ENCODE results near the gene ATP6V0A4. TPM values are rescaled to one million over a fixed set of nuclear protein-coding genes. Genes with fewer than 3 reads are reported as not detected.
"Not testable (repeated sequence)": the region's sequence is repeated elsewhere in the genome, so short reads cannot be mapped to it uniquely, and the experiment has no call there.

ATP6V0A4 gene
- total RNA-seq, 1 donor, result not detected

DNA sequence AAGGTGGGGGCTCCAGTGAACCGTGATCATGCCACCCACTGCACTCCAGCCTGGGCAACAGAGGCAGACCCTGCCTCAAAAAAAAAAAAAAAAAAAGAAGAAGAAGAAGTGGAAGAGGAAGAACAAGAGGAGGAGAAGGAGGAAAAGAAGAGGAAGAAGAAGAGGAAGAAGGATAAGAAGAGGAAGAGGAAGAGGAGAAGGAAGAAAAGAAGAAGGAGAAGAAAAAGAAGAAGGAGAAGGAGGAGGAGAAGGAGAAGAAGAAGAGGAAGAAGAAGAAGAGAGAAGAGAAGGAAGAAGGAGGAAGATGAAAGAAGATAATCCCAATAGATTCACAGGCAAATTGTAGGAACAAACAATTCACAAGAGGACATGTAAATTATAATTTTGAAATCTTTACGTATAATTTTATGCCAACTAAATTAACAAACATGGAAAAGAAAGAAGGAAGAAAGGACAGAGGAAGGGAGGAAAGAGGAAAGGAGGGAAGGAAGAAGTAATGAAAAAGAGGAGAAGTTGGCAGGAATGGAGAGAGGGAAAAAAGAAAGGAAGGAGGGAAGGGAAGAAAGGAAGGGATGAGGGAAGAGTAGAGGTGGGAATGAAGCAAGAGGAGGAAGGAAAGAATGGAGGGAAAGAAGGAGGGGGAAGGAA lies 100.3 kb downstream of the ATP6V0A4 start:
- TF ChIP-seq, protein P1, sequence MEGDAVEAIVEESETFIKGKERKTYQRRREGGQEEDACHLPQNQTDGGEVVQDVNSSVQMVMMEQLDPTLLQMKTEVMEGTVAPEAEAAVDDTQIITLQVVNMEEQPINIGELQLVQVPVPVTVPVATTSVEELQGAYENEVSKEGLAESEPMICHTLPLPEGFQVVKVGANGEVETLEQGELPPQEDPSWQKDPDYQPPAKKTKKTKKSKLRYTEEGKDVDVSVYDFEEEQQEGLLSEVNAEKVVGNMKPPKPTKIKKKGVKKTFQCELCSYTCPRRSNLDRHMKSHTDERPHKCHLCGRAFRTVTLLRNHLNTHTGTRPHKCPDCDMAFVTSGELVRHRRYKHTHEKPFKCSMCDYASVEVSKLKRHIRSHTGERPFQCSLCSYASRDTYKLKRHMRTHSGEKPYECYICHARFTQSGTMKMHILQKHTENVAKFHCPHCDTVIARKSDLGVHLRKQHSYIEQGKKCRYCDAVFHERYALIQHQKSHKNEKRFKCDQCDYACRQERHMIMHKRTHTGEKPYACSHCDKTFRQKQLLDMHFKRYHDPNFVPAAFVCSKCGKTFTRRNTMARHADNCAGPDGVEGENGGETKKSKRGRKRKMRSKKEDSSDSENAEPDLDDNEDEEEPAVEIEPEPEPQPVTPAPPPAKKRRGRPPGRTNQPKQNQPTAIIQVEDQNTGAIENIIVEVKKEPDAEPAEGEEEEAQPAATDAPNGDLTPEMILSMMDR (IDR thresholded peaks at IDR 0.05; ENCODE audit: insufficient read depth, low read length), result no peak
- no peak overlapping the region for H3K4me3 ChIP-seq (ENCODE audit: low read depth, low read length)

DNA sequence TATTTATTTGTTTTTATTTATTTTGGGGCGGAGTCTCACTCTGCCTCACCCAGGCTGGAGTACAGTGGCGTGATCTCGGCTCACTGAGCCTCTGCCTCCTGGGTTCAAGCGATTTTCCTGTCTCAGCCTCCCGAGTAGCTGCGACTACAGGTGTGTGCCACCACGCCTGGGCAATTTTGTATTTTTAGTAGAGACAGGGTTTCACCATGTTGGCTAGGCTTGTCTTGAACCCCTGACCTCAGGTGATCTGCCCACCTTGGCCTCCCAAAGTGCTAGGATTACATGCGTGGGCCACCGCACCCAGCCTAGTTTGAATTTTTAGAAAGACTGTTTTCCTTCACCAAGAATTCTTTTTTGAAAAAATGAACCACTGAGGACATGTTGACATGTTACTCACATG lies 102.2 kb downstream of the ATP6V0A4 start:
- not testable (repeated sequence) for H3K4me3 ChIP-seq (ENCODE audit: low read depth, low read length); DNase-seq (ENCODE audit: low read depth)

More for the DNA sequence above, 100.3 kb downstream of the ATP6V0A4 start:
- no peak for DNase-seq (ENCODE audit: low read depth)

DNA sequence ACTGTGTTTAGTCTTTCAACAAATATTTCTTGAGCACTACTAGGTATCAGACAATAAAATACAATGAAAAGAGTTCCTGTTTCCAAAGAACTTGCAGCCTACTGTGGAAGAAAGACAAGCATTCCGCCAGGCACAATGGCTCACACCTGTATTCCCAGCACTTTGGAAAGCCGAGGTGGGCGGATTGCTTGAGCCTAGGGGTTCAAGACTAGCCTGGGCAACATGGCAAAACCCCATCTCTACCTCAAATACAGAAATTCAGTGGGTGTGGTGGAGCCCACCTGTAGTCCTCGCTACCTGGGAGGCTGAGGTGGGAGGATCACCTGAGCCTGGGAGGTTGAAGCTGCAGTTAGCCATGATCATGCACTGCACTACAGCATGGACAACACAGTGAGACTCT lies 102.9 kb downstream of the ATP6V0A4 start:
- TF ChIP-seq, protein P1 (IDR thresholded peaks at IDR 0.05; ENCODE audit: insufficient read depth, low read length), result no peak
- no peak for DNase-seq (ENCODE audit: low read depth)
- no peak overlapping the region for H3K4me3 ChIP-seq (ENCODE audit: low read depth, low read length)

DNA sequence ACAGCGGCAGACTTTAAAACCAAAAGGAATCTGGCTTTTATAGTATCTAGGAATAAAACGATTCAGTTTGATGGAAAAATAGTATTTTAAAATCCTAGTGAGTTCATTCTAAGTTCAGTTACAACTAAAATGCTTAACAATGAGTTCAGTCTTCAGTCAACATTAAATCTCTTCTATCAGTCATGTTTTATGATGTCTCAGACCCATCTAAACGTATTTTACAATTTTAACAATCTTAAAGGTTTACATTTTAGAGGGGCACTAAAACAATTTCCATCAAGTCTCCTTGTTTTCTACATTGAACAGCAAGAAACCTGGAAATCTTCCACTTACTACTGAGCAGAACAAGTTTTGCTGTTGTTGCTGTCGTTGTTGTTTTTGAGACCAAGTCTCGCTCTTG lies 106.8 kb downstream of the ATP6V0A4 start:
- TF ChIP-seq, protein P1 (IDR thresholded peaks at IDR 0.05; ENCODE audit: insufficient read depth, low read length), result no peak
- no peak for DNase-seq (ENCODE audit: low read depth)
- H3K4me3 ChIP-seq (ENCODE audit: low read depth, low read length), result no peak overlapping the region

DNA sequence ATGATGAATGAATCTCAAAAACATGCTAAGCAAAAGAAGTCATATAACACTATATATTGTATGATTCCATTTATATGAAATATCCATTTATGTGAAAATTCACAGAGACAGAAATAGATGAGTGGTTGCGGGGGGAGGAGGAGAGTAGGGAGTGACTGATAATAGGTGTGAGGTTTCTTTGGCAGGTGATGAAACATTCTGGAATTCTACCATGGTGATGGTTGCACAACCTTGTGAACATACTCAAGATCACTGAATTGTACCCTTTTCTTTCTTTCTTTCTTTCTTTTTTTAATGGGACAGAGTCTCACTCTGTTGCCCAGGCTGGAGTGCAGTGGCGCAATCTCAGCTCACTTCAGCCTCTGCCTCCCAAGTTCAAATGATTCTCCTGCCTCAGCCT lies 107.5 kb downstream of the ATP6V0A4 start:
- DNase-seq (ENCODE audit: low read depth), result no peak
- H3K4me3 ChIP-seq (ENCODE audit: low read depth, low read length), result no peak overlapping the region
- TF ChIP-seq, protein P1 (IDR thresholded peaks at IDR 0.05; ENCODE audit: insufficient read depth, low read length), result no peak

DNA sequence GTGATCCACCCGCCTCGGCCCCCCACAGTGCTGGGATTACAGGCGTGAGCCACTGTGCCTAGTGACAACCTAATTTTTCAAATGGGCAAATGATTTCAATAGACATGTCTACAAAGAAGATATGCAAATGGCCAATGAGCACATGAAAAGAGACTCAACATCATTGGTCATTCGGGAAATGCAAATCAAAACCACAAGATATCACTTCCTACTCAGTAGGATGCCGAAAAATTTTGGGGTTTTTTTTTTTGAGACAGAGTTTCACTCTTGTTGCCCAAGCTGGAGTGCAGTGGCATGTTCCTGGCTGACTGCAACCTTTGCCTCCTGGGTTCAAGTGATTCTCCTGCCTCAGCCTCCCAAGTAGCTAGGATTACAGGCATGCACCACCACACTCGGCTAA lies 110.0 kb downstream of the ATP6V0A4 start:
- DNase-seq (ENCODE audit: low read depth); H3K4me3 ChIP-seq (ENCODE audit: low read depth, low read length): not testable (repeated sequence)

DNA sequence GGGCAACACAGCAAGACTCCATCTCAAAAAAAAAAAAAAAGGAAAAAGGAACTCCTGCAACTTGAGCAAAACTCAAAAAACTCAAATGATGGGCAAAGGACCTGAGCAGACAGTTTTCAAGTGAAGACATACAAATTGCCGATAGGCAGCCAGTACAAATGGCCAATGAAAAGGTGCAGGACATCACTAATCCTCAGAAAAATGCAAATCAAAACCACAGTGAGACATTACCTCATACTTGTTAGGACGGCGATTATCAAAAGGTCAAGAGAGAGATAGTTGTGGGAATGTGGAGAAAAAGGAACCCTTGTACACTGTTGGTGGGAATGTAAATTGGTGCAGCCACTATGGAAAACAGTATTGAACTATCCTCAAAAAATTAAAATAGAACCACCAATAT lies 113.7 kb downstream of the ATP6V0A4 start:
- DNase-seq (ENCODE audit: low read depth), result no peak
- TF ChIP-seq, protein P1 (IDR thresholded peaks at IDR 0.05; ENCODE audit: insufficient read depth, low read length), result no peak

DNA sequence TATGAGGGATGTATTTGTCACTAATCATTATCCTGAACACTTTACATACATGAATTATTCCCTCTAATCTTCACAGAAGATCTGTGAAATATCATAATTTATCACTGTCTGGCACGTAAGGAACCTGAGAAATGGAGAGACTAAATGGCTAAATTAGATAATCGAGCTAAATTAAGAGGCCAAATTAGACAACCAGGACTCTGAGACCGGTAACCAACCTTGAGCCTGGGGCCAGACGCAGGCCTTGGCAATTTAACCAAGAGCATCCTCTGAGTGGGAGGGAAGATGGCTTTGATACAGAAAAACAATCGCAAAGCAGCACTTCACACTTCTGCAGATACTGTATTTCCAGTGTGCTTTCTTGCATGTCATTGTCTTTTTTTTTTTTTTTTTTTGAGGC lies 118.2 kb downstream of the ATP6V0A4 start:
- no peak for DNase-seq (ENCODE audit: low read depth)

More for the DNA sequence above, 113.7 kb downstream of the ATP6V0A4 start:
- no peak overlapping the region for H3K4me3 ChIP-seq (ENCODE audit: low read depth, low read length)

More for the DNA sequence above, 118.2 kb downstream of the ATP6V0A4 start:
- H3K4me3 ChIP-seq (ENCODE audit: low read depth, low read length), result no peak overlapping the region
- TF ChIP-seq, protein P1 (IDR thresholded peaks at IDR 0.05; ENCODE audit: insufficient read depth, low read length), result no peak

Measured in fibroblast of the aortic adventitia (primary cell).